ENCODE measurements around the gene OR6X1. TPM values are rescaled to one million over a fixed set of nuclear protein-coding genes. Genes with fewer than 3 reads are reported as not detected.

Gene OR6X1
- total and polyA plus RNA-seq, 2 experiments from 2014 or later, result not detected

DNA sequence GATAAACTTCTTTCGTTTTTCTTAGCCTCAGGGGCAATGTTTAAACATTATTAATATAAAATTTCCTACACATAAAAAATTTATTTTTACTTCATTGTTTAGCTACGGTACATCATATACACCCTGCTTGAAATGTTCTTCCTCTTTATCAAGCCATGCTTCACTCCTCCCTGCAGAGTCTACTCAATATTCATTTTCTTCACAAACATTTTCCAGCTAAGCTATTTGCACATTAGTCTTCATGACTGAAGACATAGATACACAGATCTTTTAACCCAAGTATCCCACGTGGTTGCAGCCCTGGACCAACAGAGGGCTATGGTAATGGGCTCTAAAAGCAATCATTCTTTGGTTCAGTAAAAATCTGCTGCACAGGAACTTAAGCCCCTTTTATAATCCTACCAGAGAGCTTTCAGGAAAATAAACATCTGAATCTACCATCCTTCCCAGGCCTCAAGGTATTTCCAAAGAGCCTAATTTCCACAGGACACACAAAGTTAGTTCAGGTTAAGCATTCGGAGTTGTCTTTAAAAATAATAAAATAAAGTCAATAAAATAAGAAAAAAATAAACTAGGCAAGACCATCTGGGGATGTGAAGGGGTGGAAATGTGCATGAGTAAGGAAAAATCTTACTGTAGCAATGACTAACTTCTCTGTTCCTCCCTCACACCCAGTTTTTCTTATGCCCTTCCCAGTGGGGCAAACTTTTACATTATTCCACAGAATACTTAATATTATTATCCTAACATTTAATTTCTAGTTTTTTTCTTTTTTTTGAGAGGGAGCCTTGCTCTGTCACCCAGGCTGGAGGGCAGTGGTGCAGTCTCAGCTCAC is 21.6 kb upstream of the OR6X1 start:
- H3K27ac ChIP-seq (ENCODE audit: low read depth), result peak overlapping the region; percentile 97
- no peaks in the 10 kb centered on the region for H3K27me3 Mint-ChIP-seq (ENCODE audit: insufficient read depth, low read depth, poor library complexity)
- H3K4me1 Mint-ChIP-seq, result peaks cover 58% of the 10 kb centered on the region
- peak overlapping the region; percentile 99 for H3K27ac Mint-ChIP-seq
- peaks cover 59% of the 10 kb centered on the region for H3K4me1 ChIP-seq (ENCODE audit: insufficient read depth)
- peaks cover 7% of the 10 kb centered on the region; the same call in 1 of the 2 replicates for H3F3A ChIP-seq (replicated peaks; ENCODE audit: low read depth)
- no peaks in the 10 kb centered on the region for H3K27me3 ChIP-seq (ENCODE audit: insufficient read depth)
- no peaks in the 10 kb centered on the region for H3K79me2 ChIP-seq (replicated peaks; ENCODE audit: insufficient read depth)
- peak overlapping the region; percentile 44 for H3K4me2 ChIP-seq
- no peaks in the 10 kb centered on the region for H3K9me2 ChIP-seq (ENCODE audit: insufficient read depth)
- H3K36me3 ChIP-seq (ENCODE audit: insufficient read depth), result no peaks in the 10 kb centered on the region
- no peaks in the 10 kb centered on the region for H4K20me1 ChIP-seq (replicated peaks; ENCODE audit: insufficient read depth)
- peak; percentile 16 for DNase-seq (ENCODE audit: low spot score)
- no peak overlapping the region for H2AFZ ChIP-seq
- peak overlapping the region; percentile 21 for H3K4me3 Mint-ChIP-seq
- TF ChIP-seq POLR2AphosphoS5 (IDR thresholded peaks at IDR 0.05; ENCODE audit: low read depth) (no peak), STAT1 (IDR thresholded peaks at IDR 0.05; ENCODE audit: unreplicated experiment) (no peak), ZNF331 (CRISPR knock-in tag; IDR thresholded peaks at IDR 0.05; ENCODE audit: low read depth) (no peak), JUNB (IDR thresholded peaks at IDR 0.05; ENCODE audit: unreplicated experiment) (no peak), CREB1 (CRISPR knock-in tag; IDR thresholded peaks at IDR 0.05; ENCODE audit: low read depth) (no peak), NANOG (IDR thresholded peaks at IDR 0.05; ENCODE audit: borderline replicate concordance) (no peak), EZH2phosphoT487 (IDR thresholded peaks at IDR 0.05; ENCODE audit: unreplicated experiment) (no peak), ZNF114 (CRISPR knock-in tag; IDR thresholded peaks at IDR 0.05) (no peak), EZH2 (IDR thresholded peaks at IDR 0.05; ENCODE audit: low read depth, unreplicated experiment) (no peak)
- TF ChIP-seq, protein P1, sequence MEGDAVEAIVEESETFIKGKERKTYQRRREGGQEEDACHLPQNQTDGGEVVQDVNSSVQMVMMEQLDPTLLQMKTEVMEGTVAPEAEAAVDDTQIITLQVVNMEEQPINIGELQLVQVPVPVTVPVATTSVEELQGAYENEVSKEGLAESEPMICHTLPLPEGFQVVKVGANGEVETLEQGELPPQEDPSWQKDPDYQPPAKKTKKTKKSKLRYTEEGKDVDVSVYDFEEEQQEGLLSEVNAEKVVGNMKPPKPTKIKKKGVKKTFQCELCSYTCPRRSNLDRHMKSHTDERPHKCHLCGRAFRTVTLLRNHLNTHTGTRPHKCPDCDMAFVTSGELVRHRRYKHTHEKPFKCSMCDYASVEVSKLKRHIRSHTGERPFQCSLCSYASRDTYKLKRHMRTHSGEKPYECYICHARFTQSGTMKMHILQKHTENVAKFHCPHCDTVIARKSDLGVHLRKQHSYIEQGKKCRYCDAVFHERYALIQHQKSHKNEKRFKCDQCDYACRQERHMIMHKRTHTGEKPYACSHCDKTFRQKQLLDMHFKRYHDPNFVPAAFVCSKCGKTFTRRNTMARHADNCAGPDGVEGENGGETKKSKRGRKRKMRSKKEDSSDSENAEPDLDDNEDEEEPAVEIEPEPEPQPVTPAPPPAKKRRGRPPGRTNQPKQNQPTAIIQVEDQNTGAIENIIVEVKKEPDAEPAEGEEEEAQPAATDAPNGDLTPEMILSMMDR (conservative IDR thresholded peaks at IDR 0.05; ENCODE audit: low read depth in 2 of 2), result no peak
- TF ChIP-seq, protein P2, sequence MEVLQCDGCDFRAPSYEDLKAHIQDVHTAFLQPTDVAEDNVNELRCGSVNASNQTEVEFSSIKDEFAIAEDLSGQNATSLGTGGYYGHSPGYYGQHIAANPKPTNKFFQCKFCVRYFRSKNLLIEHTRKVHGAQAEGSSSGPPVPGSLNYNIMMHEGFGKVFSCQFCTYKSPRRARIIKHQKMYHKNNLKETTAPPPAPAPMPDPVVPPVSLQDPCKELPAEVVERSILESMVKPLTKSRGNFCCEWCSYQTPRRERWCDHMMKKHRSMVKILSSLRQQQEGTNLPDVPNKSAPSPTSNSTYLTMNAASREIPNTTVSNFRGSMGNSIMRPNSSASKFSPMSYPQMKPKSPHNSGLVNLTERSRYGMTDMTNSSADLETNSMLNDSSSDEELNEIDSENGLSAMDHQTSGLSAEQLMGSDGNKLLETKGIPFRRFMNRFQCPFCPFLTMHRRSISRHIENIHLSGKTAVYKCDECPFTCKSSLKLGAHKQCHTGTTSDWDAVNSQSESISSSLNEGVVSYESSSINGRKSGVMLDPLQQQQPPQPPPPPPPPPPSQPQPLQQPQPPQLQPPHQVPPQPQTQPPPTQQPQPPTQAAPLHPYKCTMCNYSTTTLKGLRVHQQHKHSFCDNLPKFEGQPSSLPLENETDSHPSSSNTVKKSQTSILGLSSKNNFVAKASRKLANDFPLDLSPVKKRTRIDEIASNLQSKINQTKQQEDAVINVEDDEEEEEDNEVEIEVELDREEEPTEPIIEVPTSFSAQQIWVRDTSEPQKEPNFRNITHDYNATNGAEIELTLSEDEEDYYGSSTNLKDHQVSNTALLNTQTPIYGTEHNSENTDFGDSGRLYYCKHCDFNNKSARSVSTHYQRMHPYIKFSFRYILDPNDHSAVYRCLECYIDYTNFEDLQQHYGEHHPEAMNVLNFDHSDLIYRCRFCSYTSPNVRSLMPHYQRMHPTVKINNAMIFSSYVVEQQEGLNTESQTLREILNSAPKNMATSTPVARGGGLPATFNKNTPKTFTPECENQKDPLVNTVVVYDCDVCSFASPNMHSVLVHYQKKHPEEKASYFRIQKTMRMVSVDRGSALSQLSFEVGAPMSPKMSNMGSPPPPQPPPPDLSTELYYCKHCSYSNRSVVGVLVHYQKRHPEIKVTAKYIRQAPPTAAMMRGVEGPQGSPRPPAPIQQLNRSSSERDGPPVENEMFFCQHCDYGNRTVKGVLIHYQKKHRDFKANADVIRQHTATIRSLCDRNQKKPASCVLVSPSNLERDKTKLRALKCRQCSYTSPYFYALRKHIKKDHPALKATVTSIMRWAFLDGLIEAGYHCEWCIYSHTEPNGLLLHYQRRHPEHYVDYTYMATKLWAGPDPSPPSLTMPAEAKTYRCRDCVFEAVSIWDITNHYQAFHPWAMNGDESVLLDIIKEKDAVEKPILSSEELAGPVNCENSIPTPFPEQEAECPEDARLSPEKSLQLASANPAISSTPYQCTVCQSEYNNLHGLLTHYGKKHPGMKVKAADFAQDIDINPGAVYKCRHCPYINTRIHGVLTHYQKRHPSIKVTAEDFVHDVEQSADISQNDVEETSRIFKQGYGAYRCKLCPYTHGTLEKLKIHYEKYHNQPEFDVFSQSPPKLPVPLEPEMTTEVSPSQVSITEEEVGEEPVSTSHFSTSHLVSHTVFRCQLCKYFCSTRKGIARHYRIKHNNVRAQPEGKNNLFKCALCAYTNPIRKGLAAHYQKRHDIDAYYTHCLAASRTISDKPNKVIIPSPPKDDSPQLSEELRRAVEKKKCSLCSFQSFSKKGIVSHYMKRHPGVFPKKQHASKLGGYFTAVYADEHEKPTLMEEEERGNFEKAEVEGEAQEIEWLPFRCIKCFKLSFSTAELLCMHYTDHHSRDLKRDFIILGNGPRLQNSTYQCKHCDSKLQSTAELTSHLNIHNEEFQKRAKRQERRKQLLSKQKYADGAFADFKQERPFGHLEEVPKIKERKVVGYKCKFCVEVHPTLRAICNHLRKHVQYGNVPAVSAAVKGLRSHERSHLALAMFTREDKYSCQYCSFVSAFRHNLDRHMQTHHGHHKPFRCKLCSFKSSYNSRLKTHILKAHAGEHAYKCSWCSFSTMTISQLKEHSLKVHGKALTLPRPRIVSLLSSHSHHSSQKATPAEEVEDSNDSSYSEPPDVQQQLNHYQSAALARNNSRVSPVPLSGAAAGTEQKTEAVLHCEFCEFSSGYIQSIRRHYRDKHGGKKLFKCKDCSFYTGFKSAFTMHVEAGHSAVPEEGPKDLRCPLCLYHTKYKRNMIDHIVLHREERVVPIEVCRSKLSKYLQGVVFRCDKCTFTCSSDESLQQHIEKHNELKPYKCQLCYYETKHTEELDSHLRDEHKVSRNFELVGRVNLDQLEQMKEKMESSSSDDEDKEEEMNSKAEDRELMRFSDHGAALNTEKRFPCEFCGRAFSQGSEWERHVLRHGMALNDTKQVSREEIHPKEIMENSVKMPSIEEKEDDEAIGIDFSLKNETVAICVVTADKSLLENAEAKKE (CRISPR knock-in tag; IDR thresholded peaks at IDR 0.05), result no peak
- TF ChIP-seq, protein P3, sequence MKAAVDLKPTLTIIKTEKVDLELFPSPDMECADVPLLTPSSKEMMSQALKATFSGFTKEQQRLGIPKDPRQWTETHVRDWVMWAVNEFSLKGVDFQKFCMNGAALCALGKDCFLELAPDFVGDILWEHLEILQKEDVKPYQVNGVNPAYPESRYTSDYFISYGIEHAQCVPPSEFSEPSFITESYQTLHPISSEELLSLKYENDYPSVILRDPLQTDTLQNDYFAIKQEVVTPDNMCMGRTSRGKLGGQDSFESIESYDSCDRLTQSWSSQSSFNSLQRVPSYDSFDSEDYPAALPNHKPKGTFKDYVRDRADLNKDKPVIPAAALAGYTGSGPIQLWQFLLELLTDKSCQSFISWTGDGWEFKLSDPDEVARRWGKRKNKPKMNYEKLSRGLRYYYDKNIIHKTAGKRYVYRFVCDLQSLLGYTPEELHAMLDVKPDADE (IDR thresholded peaks at IDR 0.05), result no peak
- TF ChIP-seq, protein P4, sequence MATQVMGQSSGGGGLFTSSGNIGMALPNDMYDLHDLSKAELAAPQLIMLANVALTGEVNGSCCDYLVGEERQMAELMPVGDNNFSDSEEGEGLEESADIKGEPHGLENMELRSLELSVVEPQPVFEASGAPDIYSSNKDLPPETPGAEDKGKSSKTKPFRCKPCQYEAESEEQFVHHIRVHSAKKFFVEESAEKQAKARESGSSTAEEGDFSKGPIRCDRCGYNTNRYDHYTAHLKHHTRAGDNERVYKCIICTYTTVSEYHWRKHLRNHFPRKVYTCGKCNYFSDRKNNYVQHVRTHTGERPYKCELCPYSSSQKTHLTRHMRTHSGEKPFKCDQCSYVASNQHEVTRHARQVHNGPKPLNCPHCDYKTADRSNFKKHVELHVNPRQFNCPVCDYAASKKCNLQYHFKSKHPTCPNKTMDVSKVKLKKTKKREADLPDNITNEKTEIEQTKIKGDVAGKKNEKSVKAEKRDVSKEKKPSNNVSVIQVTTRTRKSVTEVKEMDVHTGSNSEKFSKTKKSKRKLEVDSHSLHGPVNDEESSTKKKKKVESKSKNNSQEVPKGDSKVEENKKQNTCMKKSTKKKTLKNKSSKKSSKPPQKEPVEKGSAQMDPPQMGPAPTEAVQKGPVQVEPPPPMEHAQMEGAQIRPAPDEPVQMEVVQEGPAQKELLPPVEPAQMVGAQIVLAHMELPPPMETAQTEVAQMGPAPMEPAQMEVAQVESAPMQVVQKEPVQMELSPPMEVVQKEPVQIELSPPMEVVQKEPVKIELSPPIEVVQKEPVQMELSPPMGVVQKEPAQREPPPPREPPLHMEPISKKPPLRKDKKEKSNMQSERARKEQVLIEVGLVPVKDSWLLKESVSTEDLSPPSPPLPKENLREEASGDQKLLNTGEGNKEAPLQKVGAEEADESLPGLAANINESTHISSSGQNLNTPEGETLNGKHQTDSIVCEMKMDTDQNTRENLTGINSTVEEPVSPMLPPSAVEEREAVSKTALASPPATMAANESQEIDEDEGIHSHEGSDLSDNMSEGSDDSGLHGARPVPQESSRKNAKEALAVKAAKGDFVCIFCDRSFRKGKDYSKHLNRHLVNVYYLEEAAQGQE (IDR thresholded peaks at IDR 0.05; ENCODE audit: unreplicated experiment), result no peak
- ATAC-seq, result peak; percentile 38
- H3K36me3 Mint-ChIP-seq (ENCODE audit: low read depth), result peaks cover 20% of the 10 kb centered on the region
- 0 out of 2 replicates have a peak overlapping the region, but pooled peaks have one; percentile 2 for H3K4me3 ChIP-seq
- H3K9me3 Mint-ChIP-seq, result peaks cover 9% of the 10 kb centered on the region

Measured in GM23338 (cell line).